Calu3 (cell line): ENCODE measurements around the gene HIVEP1. TPM values are rescaled to one million over a fixed set of nuclear protein-coding genes. Genes with fewer than 3 reads are reported as not detected.

Experiments used
- BruUV-seq: library from RNA; stranded (reverse); fragments of 400-500 nt; replicated peaks from 2 replicates; lab custom pipeline; 2021; lab: Mats Ljungman, UMichigan
- CTCF ChIA-PET: fragments of 300-600 bp; sonication (Branson Sonifier 250); formaldehyde crosslinking; loops from one replicate; lab custom pipeline; 2022; ENCODE audit warnings: antibody characterized with exemption; lab: Charles Lee
- DNase-seq: peaks from one replicate; pipeline ENCODE4 v3.0.0; 2022
- H3K27ac Mint-ChIP-seq: one replicate; pipeline ENCODE4 v1.8.0; 2022; ENCODE audit warnings: mixed read lengths; ENCODE audit not compliant: unreplicated experiment
- H3K27me3 Mint-ChIP-seq: one replicate; pipeline ENCODE4 v1.8.0; 2022; ENCODE audit warnings: mixed read lengths; ENCODE audit not compliant: unreplicated experiment
- H3K36me3 Mint-ChIP-seq: one replicate; pipeline ENCODE4 v1.8.0; 2022; ENCODE audit warnings: mild to moderate bottlenecking, moderate library complexity, mixed read lengths; ENCODE audit not compliant: insufficient read depth, unreplicated experiment
- H3K4me1 Mint-ChIP-seq: one replicate; pipeline ENCODE4 v1.8.0; 2022; ENCODE audit warnings: mild to moderate bottlenecking, low read depth, mixed read lengths; ENCODE audit not compliant: unreplicated experiment
- H3K4me3 Mint-ChIP-seq: one replicate; pipeline ENCODE4 v1.8.0; 2022; ENCODE audit warnings: mild to moderate bottlenecking, low read depth, moderate library complexity, mixed read lengths; ENCODE audit not compliant: unreplicated experiment
- H3K9me3 Mint-ChIP-seq: one replicate; pipeline ENCODE4 v1.8.0; 2022; ENCODE audit warnings: low read depth, mixed read lengths; ENCODE audit not compliant: unreplicated experiment
- intact Hi-C: fragments of 100-400 bp; cut with micrococcal nuclease; formaldehyde crosslinking; loops from one replicate; pipeline ENCODE4 v1.10.0; 2022; ENCODE audit not compliant: unreplicated experiment
- total RNA-seq: library from RNA; stranded (reverse); gene quantifications from 2 replicates; pipeline ENCODE4 v1.2.3, GENCODE V29; 2022
- TF ChIP-seq, protein P1 (sequence below): fragments of 200-600 bp; IDR thresholded peaks from one replicate; pipeline ENCODE4 v1.8.0; 2022; ENCODE audit warnings: antibody characterized with exemption; ENCODE audit not compliant: unreplicated experiment

Gene HIVEP1
- total RNA-seq, 1 experiment from 2014 or later = 16.1 TPM

DNA sequence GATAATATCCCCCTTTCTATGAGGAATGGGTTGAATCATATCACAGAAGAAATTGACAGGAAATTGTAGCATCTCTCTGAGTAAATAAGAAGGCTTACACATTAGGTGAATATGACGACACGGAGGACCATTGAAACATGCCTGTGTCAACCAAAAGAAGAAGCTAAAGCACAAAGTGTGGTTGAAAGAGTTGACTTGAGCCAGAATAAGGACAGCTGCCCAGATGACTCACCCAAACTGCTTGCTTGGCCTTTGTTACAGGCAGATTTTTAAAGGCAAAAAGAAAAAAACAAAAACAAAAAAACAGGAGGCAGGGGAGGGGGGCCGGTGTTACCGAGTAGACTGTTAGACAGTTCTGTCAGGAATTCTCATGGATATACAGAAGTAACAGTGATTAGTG, 148.2 kb downstream of the HIVEP1 start:
- H3K27ac Mint-ChIP-seq = no peak overlapping the region
- H3K27me3 Mint-ChIP-seq = no peaks in the 10 kb centered on the region
- intact Hi-C loops = no loop called here
- no peak overlapping the region for H3K4me3 Mint-ChIP-seq
- BruUV-seq = no TSS peak
- H3K9me3 Mint-ChIP-seq = no peaks in the 10 kb centered on the region
- DNase-seq = no peak
- no peaks in the 10 kb centered on the region for H3K4me1 Mint-ChIP-seq
- peaks cover 6% of the 10 kb centered on the region for H3K36me3 Mint-ChIP-seq
- CTCF ChIA-PET = no interaction called here
- TF ChIP-seq, protein P1, sequence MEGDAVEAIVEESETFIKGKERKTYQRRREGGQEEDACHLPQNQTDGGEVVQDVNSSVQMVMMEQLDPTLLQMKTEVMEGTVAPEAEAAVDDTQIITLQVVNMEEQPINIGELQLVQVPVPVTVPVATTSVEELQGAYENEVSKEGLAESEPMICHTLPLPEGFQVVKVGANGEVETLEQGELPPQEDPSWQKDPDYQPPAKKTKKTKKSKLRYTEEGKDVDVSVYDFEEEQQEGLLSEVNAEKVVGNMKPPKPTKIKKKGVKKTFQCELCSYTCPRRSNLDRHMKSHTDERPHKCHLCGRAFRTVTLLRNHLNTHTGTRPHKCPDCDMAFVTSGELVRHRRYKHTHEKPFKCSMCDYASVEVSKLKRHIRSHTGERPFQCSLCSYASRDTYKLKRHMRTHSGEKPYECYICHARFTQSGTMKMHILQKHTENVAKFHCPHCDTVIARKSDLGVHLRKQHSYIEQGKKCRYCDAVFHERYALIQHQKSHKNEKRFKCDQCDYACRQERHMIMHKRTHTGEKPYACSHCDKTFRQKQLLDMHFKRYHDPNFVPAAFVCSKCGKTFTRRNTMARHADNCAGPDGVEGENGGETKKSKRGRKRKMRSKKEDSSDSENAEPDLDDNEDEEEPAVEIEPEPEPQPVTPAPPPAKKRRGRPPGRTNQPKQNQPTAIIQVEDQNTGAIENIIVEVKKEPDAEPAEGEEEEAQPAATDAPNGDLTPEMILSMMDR = no peak

DNA sequence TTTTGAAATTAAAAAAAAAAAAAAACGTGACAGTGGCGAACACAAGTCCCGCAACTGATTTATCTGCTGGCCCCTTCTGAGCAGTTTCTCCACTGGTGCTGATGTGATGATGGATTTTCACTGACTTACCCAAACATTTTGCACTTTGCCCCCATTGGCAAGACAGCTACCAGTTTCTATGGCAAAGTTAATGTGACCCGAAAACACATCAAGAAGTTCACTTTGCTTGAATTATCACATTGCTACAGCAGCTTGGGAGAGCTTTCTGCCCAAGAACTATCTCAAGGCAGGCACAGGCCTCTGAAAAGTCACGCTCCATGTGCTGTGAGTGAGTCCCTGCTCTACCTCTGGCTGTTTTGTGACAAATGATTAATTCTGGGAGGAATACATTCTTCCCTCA, 150.1 kb downstream of the HIVEP1 start:
- intact Hi-C loops = no loop called here
- H3K4me3 Mint-ChIP-seq = no peak overlapping the region
- H3K4me1 Mint-ChIP-seq = no peaks in the 10 kb centered on the region
- no peaks in the 10 kb centered on the region for H3K27me3 Mint-ChIP-seq
- peaks cover 6% of the 10 kb centered on the region for H3K36me3 Mint-ChIP-seq
- H3K9me3 Mint-ChIP-seq = no peaks in the 10 kb centered on the region
- TF ChIP-seq, protein P1 = no peak
- no TSS peak for BruUV-seq
- CTCF ChIA-PET = no interaction called here
- DNase-seq = no peak
- H3K27ac Mint-ChIP-seq = no peak overlapping the region

DNA sequence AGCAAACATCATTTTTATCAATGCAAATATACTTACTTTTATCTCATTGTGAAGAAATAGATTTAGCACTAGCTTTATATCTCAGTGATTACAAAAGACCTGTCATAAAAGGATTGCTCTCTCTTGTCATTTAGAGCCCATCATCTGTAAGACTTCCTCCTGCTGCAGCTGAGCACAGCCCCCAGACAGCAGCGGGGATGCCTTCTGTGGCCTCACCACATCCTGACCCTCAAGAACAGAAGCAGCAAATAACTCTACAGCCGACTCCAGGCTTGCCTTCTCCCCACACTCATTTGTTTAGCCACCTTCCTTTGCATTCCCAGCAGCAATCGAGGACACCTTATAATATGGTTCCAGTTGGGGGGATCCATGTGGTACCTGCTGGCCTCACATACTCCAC, 151.0 kb downstream of the HIVEP1 start:
- TF ChIP-seq, protein P1 = no peak
- no peak overlapping the region for H3K4me3 Mint-ChIP-seq
- peaks cover 6% of the 10 kb centered on the region for H3K36me3 Mint-ChIP-seq
- no peaks in the 10 kb centered on the region for H3K9me3 Mint-ChIP-seq
- DNase-seq = no peak
- no peaks in the 10 kb centered on the region for H3K27me3 Mint-ChIP-seq
- no TSS peak for BruUV-seq
- intact Hi-C loops = no loop called here
- no peak overlapping the region for H3K27ac Mint-ChIP-seq
- CTCF ChIA-PET = no interaction called here
- no peaks in the 10 kb centered on the region for H3K4me1 Mint-ChIP-seq

DNA sequence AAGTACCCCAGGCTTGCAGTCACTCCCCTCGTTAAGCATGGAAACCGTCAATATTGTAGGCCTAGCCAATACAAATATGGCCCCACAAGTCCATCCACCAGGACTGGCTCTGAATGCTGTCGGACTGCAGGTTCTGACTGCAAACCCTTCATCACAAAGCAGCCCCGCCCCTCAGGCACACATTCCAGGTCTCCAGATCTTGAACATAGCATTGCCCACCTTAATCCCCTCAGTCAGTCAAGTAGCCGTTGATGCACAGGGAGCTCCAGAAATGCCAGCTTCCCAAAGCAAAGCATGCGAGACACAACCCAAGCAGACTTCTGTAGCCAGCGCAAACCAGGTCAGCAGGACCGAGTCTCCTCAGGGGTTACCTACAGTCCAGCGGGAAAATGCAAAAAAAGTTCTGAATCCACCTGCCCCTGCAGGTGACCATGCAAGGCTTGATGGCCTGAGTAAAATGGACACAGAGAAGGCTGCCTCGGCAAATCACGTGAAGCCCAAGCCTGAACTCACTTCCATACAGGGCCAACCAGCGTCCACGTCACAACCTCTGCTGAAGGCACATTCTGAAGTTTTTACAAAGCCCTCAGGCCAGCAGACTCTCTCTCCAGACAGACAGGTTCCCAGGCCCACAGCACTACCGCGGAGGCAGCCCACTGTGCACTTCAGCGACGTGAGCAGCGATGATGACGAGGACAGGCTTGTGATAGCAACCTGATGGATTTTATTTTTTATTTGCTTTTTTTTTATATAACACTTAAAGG, 151.8 kb downstream of the HIVEP1 start:
- Mint-ChIP-seq H3K4me1 (no peaks in the 10 kb centered on the region), H3K36me3 (peaks cover 6% of the 10 kb centered on the region), H3K27me3 (no peaks in the 10 kb centered on the region), H3K27ac (no peak overlapping the region), H3K4me3 (no peak overlapping the region), H3K9me3 (no peaks in the 10 kb centered on the region)
- intact Hi-C loops = no loop called here
- CTCF ChIA-PET = no interaction called here
- DNase-seq = no peak
- BruUV-seq = no TSS peak
- TF ChIP-seq, protein P1 = no peak
